K562 (cell line): ENCODE results near the gene SLC10A3. TPM values are rescaled to one million over a fixed set of nuclear protein-coding genes. Genes with fewer than 3 reads are reported as not detected.

Experiments used
- ARID2 ChIP-seq: fragments of 450-650 bp; IDR thresholded peaks from 2 replicates; pipeline ENCODE4 v1.6.1; 2017; ENCODE audit warnings: antibody characterized with exemption, mild to moderate bottlenecking
- ATF4 ChIP-seq: fragments of 450-650 bp; formaldehyde crosslinking; IDR thresholded peaks from 2 replicates; pipeline ENCODE4 v1.4.0; 2022; ENCODE audit warnings: mild to moderate bottlenecking, moderate library complexity
- ATF6 ChIP-seq: sonication (generic); formaldehyde crosslinking; IDR thresholded peaks from 2 replicates; pipeline ENCODE4 v1.4.0; 2020; ENCODE audit warnings: mild to moderate bottlenecking, missing genetic modification reagents
- CGGBP1 ChIP-seq: fragments of 250-450 bp; sonication (Bioruptor Pico); IDR thresholded peaks from 2 replicates; pipeline ENCODE4 v1.9.0; 2021; ENCODE audit warnings: mild to moderate bottlenecking
- CREB1 ChIP-seq, 2 experiments: sonication (generic) in 1 of 2; formaldehyde crosslinking in 1 of 2; IDR thresholded peaks; 2 replicates each; pipeline versions ENCODE4 v1.6.1 to v1.8.0; 2012 to 2022; ENCODE audit warnings: inconsistent platforms in 1 of 2, mild to moderate bottlenecking in 1 of 2, missing genetic modification reagents in 1 of 2, moderate library complexity in 1 of 2
- HDAC6 ChIP-seq: IDR thresholded peaks from 2 replicates; pipeline ENCODE4 v1.6.1; 2012; ENCODE audit warnings: low read depth, mild to moderate bottlenecking, control low read depth, inconsistent platforms, low read length, moderate library complexity
- JUND ChIP-seq, 2 experiments: IDR thresholded peaks; 2 replicates in 1 of 2; 3 replicates in 1 of 2; pipeline ENCODE4 v1.6.1; 2011; ENCODE audit warnings: borderline replicate concordance in 2 of 2, low read depth in 2 of 2, low read length in 2 of 2, improper control_type of control experiment in 1 of 2, missing biosample characterization in 1 of 2, missing genetic modification characterization in 1 of 2, missing genetic modification reagents in 1 of 2
- NR4A1 ChIP-seq, 2 experiments: fragments of 250-450 bp in 1 of 2; fragments of 450-650 bp in 1 of 2; sonication (Bioruptor Pico) in 1 of 2; IDR thresholded peaks; 2 replicates each; pipeline versions ENCODE4 v1.4.0 to v1.6.1; 2016 to 2020; ENCODE audit warnings: mild to moderate bottlenecking in 2 of 2, missing compliant biosample characterization in 1 of 2, missing genetic modification characterization in 1 of 2, moderate library complexity in 1 of 2
- POLR2H ChIP-seq: IDR thresholded peaks from 2 replicates; pipeline ENCODE4 v1.6.1; 2016; ENCODE audit warnings: missing genetic modification characterization, low read depth, mild to moderate bottlenecking, control low read depth, missing compliant biosample characterization, moderate library complexity
- ZBTB7A ChIP-seq: IDR thresholded peaks from 2 replicates; pipeline ENCODE4 v1.6.1; 2011; ENCODE audit warnings: low read depth, mild to moderate bottlenecking, low read length, moderate library complexity, borderline replicate concordance; ENCODE audit not compliant: control insufficient read depth
- ZNF175 ChIP-seq: fragments of 200-800 bp; sonication (Bioruptor generic); IDR thresholded peaks from 2 replicates; pipeline ENCODE4 v1.6.1; 2016; ENCODE audit warnings: low read depth, mild to moderate bottlenecking, missing genetic modification characterization, missing compliant biosample characterization
- ZNF263 ChIP-seq: sonication (generic); formaldehyde crosslinking; IDR thresholded peaks from 2 replicates; pipeline ENCODE4 v1.8.0; 2022; ENCODE audit warnings: mild to moderate bottlenecking, missing genetic modification reagents, borderline replicate concordance
- ZNF347 ChIP-seq: fragments of 450-650 bp; formaldehyde crosslinking; IDR thresholded peaks from 2 replicates; pipeline ENCODE4 v1.4.0; 2020; ENCODE audit warnings: low read depth, mild to moderate bottlenecking, moderate library complexity
- ZNF583 ChIP-seq: fragments of 250-450 bp; sonication (Bioruptor Pico); IDR thresholded peaks from 2 replicates; pipeline ENCODE4 v1.4.0; 2020
- polyA plus RNA-seq, 8 experiments: library from polyadenylated mRNA; depleted of rRNA in 4 of 8; stranded (reverse) in 5 of 8; unstranded in 3 of 8; fragments of >200 nt; fragmentation: Nextera tagmentation in 2 of 8; fragmentation: Illumina TruSeq in 1 of 8; extraction: Ambion mirVana in 2 of 8; extraction: Trizol in 1 of 8; gene quantifications; 2 replicates each; pipeline versions ENCODE4 v1.2.1 to v1.2.3, GENCODE V29; 2011 to 2014; ENCODE audit warnings: inconsistent platforms in 1 of 8, missing spikeins in 1 of 8
- total RNA-seq, 7 experiments: library from RNA; depleted of rRNA in 6 of 7; stranded (reverse); fragments of >200 nt in 6 of 7; fragmentation: Illumina TruSeq in 2 of 7; extraction: Trizol in 2 of 7; gene quantifications; 2 replicates each; pipeline versions ENCODE4 v1.2.1 to v1.2.3, GENCODE V29; 2011 to 2021; ENCODE audit warnings: low replicate concordance in 1 of 7
- TF ChIP-seq, protein P1 (sequence below): fragments of 150-350 bp; IDR thresholded peaks from 2 replicates; pipeline ENCODE4 v1.6.1; 2014; ENCODE audit warnings: low read depth, mild to moderate bottlenecking, low read length, borderline replicate concordance

SLC10A3 gene
- total and polyA plus RNA-seq, 9 of the 15 experiments (the other 6 are each of a cell fraction or from before 2014, with no cell fraction given): 5.2 to 30.6 (median 16.7) TPM

GRCh38 chrX:154478728-154479622 lies 11.5 kb downstream of the SLC10A3 start, which contains the start of gene LAGE3 (continued):
- TF ChIP-seq NR4A1 (CRISPR knock-in tag; IDR thresholded peaks at IDR 0.05) (no peak), NR4A1 (tag; IDR thresholded peaks at IDR 0.05) (peak; percentile 38; the same call in 1 of the 2 replicates), ZNF583 (CRISPR knock-in tag) (no peak), JUND (IDR thresholded peaks at IDR 0.05; ENCODE audit: borderline replicate concordance, low read depth, low read length) (peak; percentile 19; the same call in 1 of the 2 replicates), JUND (tag; IDR thresholded peaks at IDR 0.05; ENCODE audit: borderline replicate concordance, low read depth, low read length) (no peak), POLR2H (tag) (peak; percentile 67), CGGBP1 (CRISPR knock-in tag) (no peak), ZBTB7A (peak; percentile 37; the same call in 1 of the 2 replicates), ATF6 (CRISPR knock-in tag) (peak; percentile 98; the same call in 1 of the 2 replicates), ARID2 (no peak), ZNF175 (no peak), HDAC6 (no peak), ZNF347 (CRISPR knock-in tag) (no peak), ATF4 (CRISPR knock-in tag) (no peak), CREB1 (IDR thresholded peaks at IDR 0.05) (peak; percentile 51; the same call in 1 of the 2 replicates), CREB1 (CRISPR knock-in tag; IDR thresholded peaks at IDR 0.05) (peak; percentile 57), ZNF263 (CRISPR knock-in tag) (no peak)
- TF ChIP-seq, protein P1, sequence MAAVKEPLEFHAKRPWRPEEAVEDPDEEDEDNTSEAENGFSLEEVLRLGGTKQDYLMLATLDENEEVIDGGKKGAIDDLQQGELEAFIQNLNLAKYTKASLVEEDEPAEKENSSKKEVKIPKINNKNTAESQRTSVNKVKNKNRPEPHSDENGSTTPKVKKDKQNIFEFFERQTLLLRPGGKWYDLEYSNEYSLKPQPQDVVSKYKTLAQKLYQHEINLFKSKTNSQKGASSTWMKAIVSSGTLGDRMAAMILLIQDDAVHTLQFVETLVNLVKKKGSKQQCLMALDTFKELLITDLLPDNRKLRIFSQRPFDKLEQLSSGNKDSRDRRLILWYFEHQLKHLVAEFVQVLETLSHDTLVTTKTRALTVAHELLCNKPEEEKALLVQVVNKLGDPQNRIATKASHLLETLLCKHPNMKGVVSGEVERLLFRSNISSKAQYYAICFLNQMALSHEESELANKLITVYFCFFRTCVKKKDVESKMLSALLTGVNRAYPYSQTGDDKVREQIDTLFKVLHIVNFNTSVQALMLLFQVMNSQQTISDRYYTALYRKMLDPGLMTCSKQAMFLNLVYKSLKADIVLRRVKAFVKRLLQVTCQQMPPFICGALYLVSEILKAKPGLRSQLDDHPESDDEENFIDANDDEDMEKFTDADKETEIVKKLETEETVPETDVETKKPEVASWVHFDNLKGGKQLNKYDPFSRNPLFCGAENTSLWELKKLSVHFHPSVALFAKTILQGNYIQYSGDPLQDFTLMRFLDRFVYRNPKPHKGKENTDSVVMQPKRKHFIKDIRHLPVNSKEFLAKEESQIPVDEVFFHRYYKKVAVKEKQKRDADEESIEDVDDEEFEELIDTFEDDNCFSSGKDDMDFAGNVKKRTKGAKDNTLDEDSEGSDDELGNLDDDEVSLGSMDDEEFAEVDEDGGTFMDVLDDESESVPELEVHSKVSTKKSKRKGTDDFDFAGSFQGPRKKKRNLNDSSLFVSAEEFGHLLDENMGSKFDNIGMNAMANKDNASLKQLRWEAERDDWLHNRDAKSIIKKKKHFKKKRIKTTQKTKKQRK: no peak
